ENCODE data around the gene FAM20C. TPM values are rescaled to one million over a fixed set of nuclear protein-coding genes. Genes with fewer than 3 reads are reported as not detected.
"Not testable (repeated sequence)": the region's sequence is repeated elsewhere in the genome, so short reads cannot be mapped to it uniquely, and the experiment has no call there.

FAM20C gene
- total RNA-seq, 2 donors from 2014 or later: 0.08 to 0.19 TPM

DNA sequence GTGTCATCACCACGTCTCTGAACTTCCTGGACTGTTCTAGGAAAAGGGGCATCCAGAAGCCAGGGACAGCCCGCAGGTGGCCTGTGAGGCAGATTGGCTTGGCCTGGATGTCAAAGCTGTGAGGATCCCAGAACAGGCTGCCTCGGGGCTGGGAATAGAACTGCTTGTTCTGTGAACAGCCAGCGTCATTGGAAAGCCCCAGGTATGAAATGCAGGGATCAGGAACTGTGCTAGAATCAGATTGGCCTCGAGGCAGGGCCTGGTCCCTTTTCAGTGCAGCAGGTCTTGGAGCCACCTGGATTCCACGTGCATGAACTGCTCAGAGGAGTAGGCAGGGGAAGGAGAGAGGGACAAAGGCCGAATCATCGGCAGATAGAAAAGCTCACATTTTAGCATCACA lies 44.6 kb downstream of the FAM20C start:
- H3K9me3 Mint-ChIP-seq: no peaks in the 10 kb centered on the region
- no peak overlapping the region for H3K27ac Mint-ChIP-seq
- H3K4me3 Mint-ChIP-seq: no peak overlapping the region
- no peaks in the 10 kb centered on the region for H3K4me1 Mint-ChIP-seq
- H3K36me3 Mint-ChIP-seq (ENCODE audit: low read depth): no peaks in the 10 kb centered on the region
- no peak for ATAC-seq (replicated peaks)
- H3K27me3 Mint-ChIP-seq: no peaks in the 10 kb centered on the region

DNA sequence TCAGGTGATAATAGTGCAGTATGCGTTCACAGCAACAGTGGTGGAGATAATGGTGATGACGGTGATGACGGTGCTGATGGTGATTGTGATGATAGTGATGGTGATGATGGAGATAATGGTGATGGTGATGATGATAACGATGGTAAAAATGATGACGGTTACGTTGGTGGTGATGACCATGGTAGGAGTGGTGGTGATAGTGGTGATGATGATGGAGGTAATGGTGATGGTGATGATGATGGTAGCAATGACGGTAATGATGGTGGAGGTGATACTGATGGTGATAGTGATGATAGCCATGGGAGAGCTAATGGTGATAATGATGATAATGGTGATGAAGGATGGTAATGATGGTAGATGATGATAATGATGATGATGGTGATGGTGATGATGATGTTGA lies 45.0 kb downstream of the FAM20C start:
- Mint-ChIP-seq H3K4me3 (no peak overlapping the region), H3K9me3 (no peaks in the 10 kb centered on the region), H3K4me1 (no peaks in the 10 kb centered on the region), H3K36me3 (ENCODE audit: low read depth) (no peaks in the 10 kb centered on the region), H3K27ac (no peak overlapping the region), H3K27me3 (no peaks in the 10 kb centered on the region)
- no peak for ATAC-seq (replicated peaks)

DNA sequence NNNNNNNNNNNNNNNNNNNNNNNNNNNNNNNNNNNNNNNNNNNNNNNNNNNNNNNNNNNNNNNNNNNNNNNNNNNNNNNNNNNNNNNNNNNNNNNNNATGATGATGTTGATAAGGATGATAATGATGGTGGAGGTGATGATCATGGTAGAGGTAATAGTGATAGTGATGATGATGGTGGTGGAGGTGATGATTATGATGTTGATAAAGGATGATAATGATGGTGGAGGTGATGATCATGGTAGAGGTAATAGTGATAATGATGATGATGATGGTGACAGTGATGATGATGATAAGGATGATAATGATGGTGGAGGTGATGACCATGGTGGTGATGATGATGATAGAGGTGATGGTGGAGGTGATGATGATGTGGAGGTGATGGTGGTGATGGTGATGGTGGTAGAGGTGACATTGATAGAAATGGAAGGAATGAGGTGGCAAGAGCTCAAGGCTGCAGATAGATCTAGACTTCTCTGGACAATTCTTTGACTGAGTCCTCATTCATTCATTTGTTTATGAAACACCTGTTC lies 47.8 kb downstream of the FAM20C start:
- ATAC-seq (replicated peaks): peak; percentile 29
- no peaks in the 10 kb centered on the region for H3K4me1 Mint-ChIP-seq
- no peaks in the 10 kb centered on the region for H3K9me3 Mint-ChIP-seq
- no peaks in the 10 kb centered on the region for H3K36me3 Mint-ChIP-seq (ENCODE audit: low read depth)
- H3K27me3 Mint-ChIP-seq: no peaks in the 10 kb centered on the region
- H3K4me3 Mint-ChIP-seq: no peak overlapping the region
- H3K27ac Mint-ChIP-seq: no peak overlapping the region

GRCh38 chr7:240887-241421 lies 48.6 kb downstream of the FAM20C start:
- peak; percentile 72 for ATAC-seq (replicated peaks)
- Mint-ChIP-seq H3K36me3 (ENCODE audit: low read depth) (no peaks in the 10 kb centered on the region), H3K27me3 (no peaks in the 10 kb centered on the region), H3K9me3 (no peaks in the 10 kb centered on the region), H3K4me1 (no peaks in the 10 kb centered on the region), H3K4me3 (no peak overlapping the region), H3K27ac (no peak overlapping the region)

DNA sequence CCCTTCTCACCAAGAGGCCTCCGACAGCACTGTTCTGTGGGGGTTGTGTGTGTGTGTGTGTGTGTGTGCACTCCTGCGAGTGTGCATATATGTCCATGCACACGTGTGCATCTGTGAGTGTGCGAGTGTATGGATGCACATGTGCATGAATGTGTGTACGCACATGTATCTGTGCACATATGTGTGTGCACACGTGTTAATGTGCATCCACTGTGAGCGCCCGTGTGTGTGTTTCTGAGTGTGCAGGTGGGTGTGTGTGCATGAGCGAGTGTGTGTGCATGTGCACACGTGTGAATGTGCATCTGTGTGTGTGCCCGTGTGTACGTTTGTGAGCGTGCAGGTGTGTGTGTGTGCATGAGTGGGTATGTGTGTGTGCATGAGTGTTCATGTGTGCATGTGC lies 49.1 kb downstream of the FAM20C start:
- Mint-ChIP-seq H3K4me1 (no peaks in the 10 kb centered on the region), H3K36me3 (ENCODE audit: low read depth) (no peaks in the 10 kb centered on the region), H3K27ac (no peak overlapping the region), H3K27me3 (no peaks in the 10 kb centered on the region), H3K4me3 (no peak overlapping the region), H3K9me3 (no peaks in the 10 kb centered on the region)
- no peak for ATAC-seq (replicated peaks)

DNA sequence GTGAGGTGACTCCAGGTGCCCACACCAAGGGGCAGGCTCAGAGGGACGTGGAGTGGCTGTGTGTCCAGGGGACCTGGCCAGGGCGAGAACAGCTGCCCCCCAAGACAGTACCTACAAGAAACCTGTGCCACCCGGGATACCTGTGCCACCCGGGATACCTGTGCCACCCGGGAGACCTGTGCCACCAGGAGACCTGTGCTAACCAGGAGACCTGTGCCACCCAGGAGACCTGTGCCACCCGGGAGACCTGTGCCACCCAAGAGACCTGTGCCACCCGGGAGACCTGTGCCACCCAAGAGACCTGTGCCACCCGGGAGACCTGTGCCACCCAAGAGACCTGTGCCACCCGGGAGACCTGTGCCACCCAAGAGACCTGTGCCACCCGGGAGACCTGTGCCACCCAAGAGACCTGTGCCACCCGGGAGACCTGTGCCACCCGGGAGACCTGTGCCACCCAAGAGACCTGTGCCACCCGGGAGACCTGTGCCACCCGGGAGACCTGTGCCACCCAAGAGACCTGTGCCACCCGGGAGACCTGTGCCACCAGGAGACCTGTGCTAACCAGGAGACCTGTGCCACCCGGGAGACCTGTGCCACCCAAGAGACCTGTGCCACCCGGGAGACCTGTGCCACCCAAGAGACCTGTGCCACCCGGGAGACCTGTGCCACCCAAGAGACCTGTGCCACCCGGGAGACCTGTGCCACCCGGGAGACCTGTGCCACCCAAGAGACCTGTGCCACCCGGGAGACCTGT lies 50.6 kb downstream of the FAM20C start:
- not testable (repeated sequence) for H3K4me1 Mint-ChIP-seq; H3K27me3 Mint-ChIP-seq; ATAC-seq (replicated peaks); H3K9me3 Mint-ChIP-seq; H3K36me3 Mint-ChIP-seq (ENCODE audit: low read depth); H3K27ac Mint-ChIP-seq; H3K4me3 Mint-ChIP-seq

DNA sequence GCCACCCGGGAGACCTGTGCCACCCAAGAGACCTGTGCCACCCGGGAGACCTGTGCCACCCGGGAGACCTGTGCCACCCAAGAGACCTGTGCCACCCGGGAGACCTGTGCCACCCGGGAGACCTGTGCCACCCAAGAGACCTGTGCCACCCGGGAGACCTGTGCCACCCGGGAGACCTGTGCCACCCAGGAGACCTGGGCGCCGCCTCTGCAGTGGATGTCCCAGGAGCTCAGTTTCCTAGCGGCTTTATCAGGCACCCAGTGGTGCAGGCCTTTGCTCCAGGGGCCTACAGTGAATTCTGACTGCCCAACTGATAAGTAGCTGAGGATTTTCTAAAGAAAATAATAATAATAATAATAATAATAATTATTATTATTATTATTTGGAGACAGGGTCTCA lies 51.2 kb downstream of the FAM20C start:
- H3K4me1 Mint-ChIP-seq; H3K4me3 Mint-ChIP-seq; H3K27me3 Mint-ChIP-seq; ATAC-seq (replicated peaks); H3K27ac Mint-ChIP-seq; H3K36me3 Mint-ChIP-seq (ENCODE audit: low read depth); H3K9me3 Mint-ChIP-seq: not testable (repeated sequence)

DNA sequence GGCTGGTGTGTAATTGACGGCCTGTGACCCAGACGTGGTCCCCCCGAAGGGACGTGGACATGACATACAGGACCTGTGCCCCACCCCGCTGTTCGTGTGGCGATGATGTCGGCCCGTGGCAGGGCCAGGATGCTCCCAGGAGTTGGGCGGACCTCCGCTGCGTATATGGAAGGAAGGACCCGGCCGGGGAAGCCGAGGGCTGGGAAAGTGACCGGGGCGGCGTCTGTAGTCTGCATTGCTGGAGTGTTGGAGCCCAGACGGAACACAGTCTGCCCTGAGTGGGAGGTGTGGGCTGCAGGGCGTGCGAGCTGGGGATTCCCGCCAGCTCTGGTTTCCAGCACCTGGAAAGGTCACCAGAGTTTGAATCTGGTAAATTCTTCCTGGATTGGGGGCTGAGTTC lies 52.6 kb downstream of the FAM20C start:
- Mint-ChIP-seq H3K4me1 (no peaks in the 10 kb centered on the region), H3K9me3 (no peaks in the 10 kb centered on the region), H3K27ac (no peak overlapping the region), H3K27me3 (no peaks in the 10 kb centered on the region), H3K36me3 (ENCODE audit: low read depth) (no peaks in the 10 kb centered on the region), H3K4me3 (no peak overlapping the region)
- no peak for ATAC-seq (replicated peaks)

DNA sequence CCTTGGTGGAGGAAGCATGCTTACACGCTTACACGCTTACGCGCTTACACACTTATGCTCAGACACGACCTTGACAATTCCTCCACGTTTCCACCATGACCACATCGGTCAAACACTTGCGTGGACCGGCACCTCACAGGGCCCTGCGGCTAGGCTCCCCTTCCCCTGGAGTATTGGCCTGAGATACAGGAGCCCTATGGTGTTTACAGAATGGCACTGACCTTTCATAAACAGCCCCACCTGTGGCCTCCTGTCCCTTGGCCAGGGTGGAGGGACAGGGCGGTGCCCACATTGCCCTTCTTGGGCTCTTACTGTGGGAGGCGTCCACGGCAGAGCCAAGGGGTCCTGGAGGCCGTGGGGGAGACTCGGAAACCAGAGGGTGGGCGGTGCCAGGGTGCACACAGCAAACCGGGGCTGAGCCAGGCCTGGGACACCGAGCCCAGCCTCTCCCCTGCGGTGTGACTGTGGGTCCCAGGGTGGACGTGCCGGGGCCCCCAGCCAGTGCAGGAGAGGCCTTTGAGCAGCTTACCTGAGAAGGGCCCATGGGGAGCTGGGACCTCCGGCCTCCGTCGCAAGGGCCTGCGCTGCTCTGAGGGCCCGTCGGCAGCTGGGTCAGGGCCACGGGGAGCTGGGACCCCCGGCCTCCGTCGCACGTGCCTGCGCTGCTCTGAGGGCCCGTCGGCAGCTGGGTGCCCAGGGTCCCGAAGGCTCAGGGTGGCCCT lies 53.4 kb downstream of the FAM20C start:
- ATAC-seq (replicated peaks): no peak
- H3K27ac Mint-ChIP-seq: no peak overlapping the region
- H3K27me3 Mint-ChIP-seq: no peaks in the 10 kb centered on the region
- H3K36me3 Mint-ChIP-seq (ENCODE audit: low read depth): no peaks in the 10 kb centered on the region
- no peaks in the 10 kb centered on the region for H3K9me3 Mint-ChIP-seq
- H3K4me3 Mint-ChIP-seq: no peak overlapping the region
- no peaks in the 10 kb centered on the region for H3K4me1 Mint-ChIP-seq

DNA sequence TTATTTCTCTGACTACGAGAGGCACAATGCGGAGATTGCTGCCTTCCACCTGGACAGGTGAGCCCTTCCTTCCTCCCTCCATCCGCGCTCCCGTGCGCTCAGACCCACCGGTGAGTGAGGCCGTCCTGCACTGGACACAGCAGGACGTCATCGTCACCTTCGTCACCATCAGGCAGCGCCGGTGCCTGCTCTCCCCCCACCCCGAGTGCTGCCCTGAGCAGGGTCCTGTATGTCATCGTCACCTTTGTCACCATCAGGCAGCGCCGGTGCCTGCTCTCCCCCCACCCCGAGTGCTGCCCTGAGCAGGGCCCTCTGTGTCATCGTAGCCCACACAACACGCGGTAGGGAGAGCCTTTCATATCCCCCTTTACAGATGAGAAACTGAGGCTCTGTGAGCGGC lies 54.1 kb downstream of the FAM20C start:
- no peaks in the 10 kb centered on the region for H3K4me1 Mint-ChIP-seq

GRCh38 chr7:247181-247580 lies 54.8 kb downstream of the FAM20C start:
- no peaks in the 10 kb centered on the region for H3K36me3 Mint-ChIP-seq (ENCODE audit: low read depth)
- no peaks in the 10 kb centered on the region for H3K27me3 Mint-ChIP-seq
- H3K4me1 Mint-ChIP-seq: no peaks in the 10 kb centered on the region
- H3K9me3 Mint-ChIP-seq: no peaks in the 10 kb centered on the region
- no peak for ATAC-seq (replicated peaks)
- no peak overlapping the region for H3K27ac Mint-ChIP-seq
- H3K4me3 Mint-ChIP-seq: no peak overlapping the region

More for the DNA sequence above, 54.1 kb downstream of the FAM20C start:
- Mint-ChIP-seq H3K27me3 (no peaks in the 10 kb centered on the region), H3K36me3 (ENCODE audit: low read depth) (no peaks in the 10 kb centered on the region), H3K4me3 (no peak overlapping the region), H3K9me3 (no peaks in the 10 kb centered on the region), H3K27ac (no peak overlapping the region)
- ATAC-seq (replicated peaks): no peak

DNA sequence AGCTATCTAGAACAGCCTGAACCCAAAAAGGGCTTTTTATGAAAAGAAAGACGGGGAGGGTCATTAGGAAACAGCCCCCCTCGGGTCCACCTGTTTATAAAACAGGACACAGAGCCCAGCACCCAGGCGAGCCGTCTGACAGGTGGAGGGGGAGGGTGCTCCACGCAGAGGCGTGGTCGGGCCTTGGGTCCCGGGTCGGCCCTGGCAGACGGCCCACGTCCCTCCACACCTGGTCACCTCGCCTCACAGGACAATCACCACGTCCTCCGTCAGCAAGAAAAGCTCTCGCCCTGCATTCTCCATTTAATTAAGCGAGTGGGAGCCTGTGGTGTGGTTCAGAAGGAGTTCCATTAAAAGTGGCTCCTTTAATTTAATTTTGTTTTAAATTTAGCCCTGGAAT lies 55.3 kb downstream of the FAM20C start:
- Mint-ChIP-seq H3K27me3 (no peaks in the 10 kb centered on the region), H3K4me1 (no peaks in the 10 kb centered on the region), H3K36me3 (ENCODE audit: low read depth) (no peaks in the 10 kb centered on the region), H3K9me3 (no peaks in the 10 kb centered on the region), H3K4me3 (no peak overlapping the region), H3K27ac (no peak overlapping the region)
- no peak for ATAC-seq (replicated peaks)

DNA sequence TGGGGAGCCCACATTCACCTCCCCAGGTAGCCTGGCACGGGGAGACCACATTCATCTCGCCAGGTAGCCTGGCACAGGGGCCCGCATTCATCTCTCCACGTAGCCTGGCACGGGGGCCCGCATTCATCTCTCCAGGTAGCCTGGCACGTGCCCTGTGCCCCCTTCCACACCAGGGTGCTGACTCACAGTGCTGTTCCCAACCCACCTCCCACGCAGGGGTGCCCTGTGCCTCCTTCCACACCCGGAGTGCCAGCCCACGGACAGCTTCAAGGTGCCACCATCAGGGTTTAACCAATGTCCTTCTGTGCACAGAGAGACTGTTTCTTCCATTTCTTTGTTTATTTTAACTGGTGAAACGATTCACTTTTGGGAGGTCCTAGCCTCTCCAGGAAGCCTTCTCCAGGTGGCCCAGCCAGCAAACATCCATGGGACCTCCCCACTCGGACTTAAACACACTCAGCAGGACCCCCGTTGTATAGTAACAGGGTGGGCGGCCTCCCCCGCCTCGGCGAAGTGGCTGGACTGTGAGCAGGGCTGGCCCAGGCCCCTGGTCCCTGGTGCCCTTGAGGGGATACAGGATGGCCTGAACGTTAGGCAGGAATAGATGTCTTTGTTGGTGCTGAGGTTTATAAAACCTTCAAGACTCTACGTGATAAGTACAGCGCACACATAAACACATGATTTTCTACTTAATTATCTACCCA lies 56.5 kb downstream of the FAM20C start:
- Mint-ChIP-seq H3K36me3 (ENCODE audit: low read depth) (no peaks in the 10 kb centered on the region), H3K27ac (no peak overlapping the region), H3K27me3 (no peaks in the 10 kb centered on the region), H3K4me1 (no peaks in the 10 kb centered on the region), H3K4me3 (no peak overlapping the region), H3K9me3 (no peaks in the 10 kb centered on the region)
- ATAC-seq (replicated peaks): no peak

DNA sequence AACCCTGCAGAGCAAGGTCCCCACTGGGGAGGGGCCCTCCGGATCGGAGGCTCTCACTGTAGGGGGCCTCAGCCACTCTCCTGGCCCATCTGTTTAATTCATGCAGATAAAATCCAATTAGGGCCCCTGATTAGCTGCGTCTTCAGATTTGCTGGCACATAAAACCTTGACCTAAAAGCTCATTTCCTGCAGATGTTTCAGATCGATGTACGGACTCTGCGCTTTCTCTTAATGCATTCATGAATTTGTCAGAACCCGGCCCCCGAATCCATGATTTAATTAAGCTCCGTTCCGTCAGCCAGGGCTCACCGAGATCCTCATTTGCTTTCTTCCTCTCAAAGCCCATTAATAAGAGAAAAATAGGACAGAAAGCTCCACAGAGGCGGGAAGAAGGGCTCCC lies 57.6 kb downstream of the FAM20C start:
- Mint-ChIP-seq H3K4me3 (no peak overlapping the region), H3K27me3 (no peaks in the 10 kb centered on the region), H3K27ac (no peak overlapping the region), H3K4me1 (no peaks in the 10 kb centered on the region), H3K36me3 (ENCODE audit: low read depth) (no peaks in the 10 kb centered on the region), H3K9me3 (no peaks in the 10 kb centered on the region)
- ATAC-seq (replicated peaks): no peak

Measured in activated T-helper 17 cell treated with anti-CD3 and anti-CD28 coated beads, Interleukin-2, amount 50 U/mL, for 72 hours (primary cell).